Hematopoietic multipotent progenitor cell treated with erythropoietin and hydrocortisone succinate and interleukin-3 and kit ligand, for 17 days (in vitro differentiated cells): Measurements from ENCODE around the gene CRX.
"Not testable (repeated sequence)": the region's sequence is repeated elsewhere in the genome, so short reads cannot be mapped to it uniquely, and the experiment has no call there.

Source experiments
- DNase-seq: peaks from one replicate; pipeline ENCODE4 v3.0.0-alpha.2; 2015; ENCODE audit warnings: low spot score

The CRX gene

GRCh38 chr19:47859838-47860237 is 38.1 kb downstream of the CRX start:
- DNase-seq = not testable (repeated sequence)

GRCh38 chr19:47860602-47861297 is 39.0 kb downstream of the CRX start:
- DNase-seq = no peak

GRCh38 chr19:47861630-47862029 is 39.9 kb downstream of the CRX start:
- DNase-seq = no peak

- DNase-seq = peak; percentile 68
Observed at GRCh38 chr19:47863514-47863936, 41.8 kb downstream of the CRX start.

- no peak for DNase-seq
Observed at GRCh38 chr19:47865166-47865565, 43.4 kb downstream of the CRX start.

- DNase-seq = no peak
Observed at GRCh38 chr19:47878906-47879305, 57.2 kb downstream of the CRX start.

GRCh38 chr19:47879385-47879784 is 57.6 kb downstream of the CRX start:
- DNase-seq = not testable (repeated sequence)

GRCh38 chr19:47881757-47882156 is 60.0 kb downstream of the CRX start:
- DNase-seq = no peak

- no peak for DNase-seq
Observed at GRCh38 chr19:47882890-47883289, 61.2 kb downstream of the CRX start.

- DNase-seq = no peak
Observed at GRCh38 chr19:47885067-47885463, 63.3 kb downstream of the CRX start.

- DNase-seq = no peak
Observed at GRCh38 chr19:47886010-47886559, 64.3 kb downstream of the CRX start, which contains the start of gene SULT2A1. Gene SULT2A1, minus strand, starts transcription at chr19:47886315. Its CDS starts 58 bp downstream, at chr19:47886257.

- DNase-seq = no peak
Observed at GRCh38 chr19:47890865-47891621, 69.3 kb downstream of the CRX start.

- DNase-seq = no peak
Observed at GRCh38 chr19:47891622-47891922, 69.8 kb downstream of the CRX start.

- no peak for DNase-seq
Observed at GRCh38 chr19:47891923-47892666, 70.4 kb downstream of the CRX start.
